ENCODE data around the gene PTPRM.

DNA sequence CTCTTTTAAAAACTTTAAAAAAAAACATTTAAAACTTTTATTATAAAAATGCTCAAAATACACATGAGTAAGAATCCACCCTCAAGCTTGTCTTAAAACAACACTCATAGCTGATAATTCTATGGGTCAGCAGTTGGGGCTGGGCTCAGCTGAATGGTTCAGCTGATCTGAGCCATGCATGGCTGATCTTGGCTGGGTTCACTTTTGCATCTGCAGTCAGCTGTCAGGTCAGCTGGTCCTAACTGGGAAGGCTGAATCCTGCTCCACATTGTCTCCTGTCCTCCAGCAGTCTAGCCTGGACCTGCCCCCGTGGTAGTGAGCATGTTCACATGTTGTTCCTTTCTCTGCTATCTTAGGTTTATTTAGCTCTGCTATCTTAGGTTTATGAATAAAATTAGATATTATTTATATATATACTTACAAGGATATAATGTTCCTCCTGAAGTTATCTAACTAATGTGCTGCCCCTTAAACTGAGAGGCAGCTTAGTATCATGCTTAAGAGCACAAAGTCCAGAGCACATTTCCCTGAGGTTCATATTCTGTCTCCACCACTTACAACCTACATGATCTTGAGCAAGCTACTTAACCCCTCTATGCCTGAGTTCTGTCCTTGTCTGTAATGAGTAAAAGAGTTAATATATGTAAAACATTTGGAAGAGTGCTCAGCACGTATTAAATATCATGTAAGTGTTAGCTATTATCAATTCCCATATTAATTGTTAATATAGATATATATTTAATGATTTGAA, 309.4 kb downstream of the PTPRM start:
- TF ChIP-seq, protein P1, sequence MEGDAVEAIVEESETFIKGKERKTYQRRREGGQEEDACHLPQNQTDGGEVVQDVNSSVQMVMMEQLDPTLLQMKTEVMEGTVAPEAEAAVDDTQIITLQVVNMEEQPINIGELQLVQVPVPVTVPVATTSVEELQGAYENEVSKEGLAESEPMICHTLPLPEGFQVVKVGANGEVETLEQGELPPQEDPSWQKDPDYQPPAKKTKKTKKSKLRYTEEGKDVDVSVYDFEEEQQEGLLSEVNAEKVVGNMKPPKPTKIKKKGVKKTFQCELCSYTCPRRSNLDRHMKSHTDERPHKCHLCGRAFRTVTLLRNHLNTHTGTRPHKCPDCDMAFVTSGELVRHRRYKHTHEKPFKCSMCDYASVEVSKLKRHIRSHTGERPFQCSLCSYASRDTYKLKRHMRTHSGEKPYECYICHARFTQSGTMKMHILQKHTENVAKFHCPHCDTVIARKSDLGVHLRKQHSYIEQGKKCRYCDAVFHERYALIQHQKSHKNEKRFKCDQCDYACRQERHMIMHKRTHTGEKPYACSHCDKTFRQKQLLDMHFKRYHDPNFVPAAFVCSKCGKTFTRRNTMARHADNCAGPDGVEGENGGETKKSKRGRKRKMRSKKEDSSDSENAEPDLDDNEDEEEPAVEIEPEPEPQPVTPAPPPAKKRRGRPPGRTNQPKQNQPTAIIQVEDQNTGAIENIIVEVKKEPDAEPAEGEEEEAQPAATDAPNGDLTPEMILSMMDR (IDR thresholded peaks at IDR 0.05; ENCODE audit: low read depth, low read length, missing input control), result no peak
- TF ChIP-seq FOXA1 (IDR thresholded peaks at IDR 0.05) (no peak), TAF1 (conservative IDR thresholded peaks at IDR 0.05) (no peak), RXRA (IDR thresholded peaks at IDR 0.05) (no peak), EGR1 (IDR thresholded peaks at IDR 0.05; ENCODE audit: low read depth in 2 of 2) (no peak), JUND (IDR thresholded peaks at IDR 0.05) (no peak)
- TF ChIP-seq, protein P2, sequence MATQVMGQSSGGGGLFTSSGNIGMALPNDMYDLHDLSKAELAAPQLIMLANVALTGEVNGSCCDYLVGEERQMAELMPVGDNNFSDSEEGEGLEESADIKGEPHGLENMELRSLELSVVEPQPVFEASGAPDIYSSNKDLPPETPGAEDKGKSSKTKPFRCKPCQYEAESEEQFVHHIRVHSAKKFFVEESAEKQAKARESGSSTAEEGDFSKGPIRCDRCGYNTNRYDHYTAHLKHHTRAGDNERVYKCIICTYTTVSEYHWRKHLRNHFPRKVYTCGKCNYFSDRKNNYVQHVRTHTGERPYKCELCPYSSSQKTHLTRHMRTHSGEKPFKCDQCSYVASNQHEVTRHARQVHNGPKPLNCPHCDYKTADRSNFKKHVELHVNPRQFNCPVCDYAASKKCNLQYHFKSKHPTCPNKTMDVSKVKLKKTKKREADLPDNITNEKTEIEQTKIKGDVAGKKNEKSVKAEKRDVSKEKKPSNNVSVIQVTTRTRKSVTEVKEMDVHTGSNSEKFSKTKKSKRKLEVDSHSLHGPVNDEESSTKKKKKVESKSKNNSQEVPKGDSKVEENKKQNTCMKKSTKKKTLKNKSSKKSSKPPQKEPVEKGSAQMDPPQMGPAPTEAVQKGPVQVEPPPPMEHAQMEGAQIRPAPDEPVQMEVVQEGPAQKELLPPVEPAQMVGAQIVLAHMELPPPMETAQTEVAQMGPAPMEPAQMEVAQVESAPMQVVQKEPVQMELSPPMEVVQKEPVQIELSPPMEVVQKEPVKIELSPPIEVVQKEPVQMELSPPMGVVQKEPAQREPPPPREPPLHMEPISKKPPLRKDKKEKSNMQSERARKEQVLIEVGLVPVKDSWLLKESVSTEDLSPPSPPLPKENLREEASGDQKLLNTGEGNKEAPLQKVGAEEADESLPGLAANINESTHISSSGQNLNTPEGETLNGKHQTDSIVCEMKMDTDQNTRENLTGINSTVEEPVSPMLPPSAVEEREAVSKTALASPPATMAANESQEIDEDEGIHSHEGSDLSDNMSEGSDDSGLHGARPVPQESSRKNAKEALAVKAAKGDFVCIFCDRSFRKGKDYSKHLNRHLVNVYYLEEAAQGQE (IDR thresholded peaks at IDR 0.05), result no peak
- TF ChIP-seq, protein P3, sequence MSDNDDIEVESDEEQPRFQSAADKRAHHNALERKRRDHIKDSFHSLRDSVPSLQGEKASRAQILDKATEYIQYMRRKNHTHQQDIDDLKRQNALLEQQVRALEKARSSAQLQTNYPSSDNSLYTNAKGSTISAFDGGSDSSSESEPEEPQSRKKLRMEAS (IDR thresholded peaks at IDR 0.05), result no peak
- TF ChIP-seq, protein P4, sequence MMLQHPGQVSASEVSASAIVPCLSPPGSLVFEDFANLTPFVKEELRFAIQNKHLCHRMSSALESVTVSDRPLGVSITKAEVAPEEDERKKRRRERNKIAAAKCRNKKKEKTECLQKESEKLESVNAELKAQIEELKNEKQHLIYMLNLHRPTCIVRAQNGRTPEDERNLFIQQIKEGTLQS (IDR thresholded peaks at IDR 0.05), result no peak
